Stimulated activated CD4-positive, alpha-beta T cell treated with anti-CD3 and anti-CD28 coated beads, Interleukin-4, amount 100 ng/mL, for 4 hours (primary cell): ENCODE measurements around the gene STAMBP.
"Not testable (repeated sequence)": the region's sequence is repeated elsewhere in the genome, so short reads cannot be mapped to it uniquely, and the experiment has no call there.

Experiments
- DNase-seq, 2 experiments: peaks; one replicate each; pipeline ENCODE4 v3.0.0-alpha.2; 2020

Gene STAMBP

GRCh38 chr2:73828818-73829570 lies at the start of gene STAMBP:
TSS of gene STAMBP (plus strand) at chr2:73828961. CDS start at chr2:73830857, 1,896 bp downstream.
- DNase-seq = peak; percentile 78 to 88

DNA sequence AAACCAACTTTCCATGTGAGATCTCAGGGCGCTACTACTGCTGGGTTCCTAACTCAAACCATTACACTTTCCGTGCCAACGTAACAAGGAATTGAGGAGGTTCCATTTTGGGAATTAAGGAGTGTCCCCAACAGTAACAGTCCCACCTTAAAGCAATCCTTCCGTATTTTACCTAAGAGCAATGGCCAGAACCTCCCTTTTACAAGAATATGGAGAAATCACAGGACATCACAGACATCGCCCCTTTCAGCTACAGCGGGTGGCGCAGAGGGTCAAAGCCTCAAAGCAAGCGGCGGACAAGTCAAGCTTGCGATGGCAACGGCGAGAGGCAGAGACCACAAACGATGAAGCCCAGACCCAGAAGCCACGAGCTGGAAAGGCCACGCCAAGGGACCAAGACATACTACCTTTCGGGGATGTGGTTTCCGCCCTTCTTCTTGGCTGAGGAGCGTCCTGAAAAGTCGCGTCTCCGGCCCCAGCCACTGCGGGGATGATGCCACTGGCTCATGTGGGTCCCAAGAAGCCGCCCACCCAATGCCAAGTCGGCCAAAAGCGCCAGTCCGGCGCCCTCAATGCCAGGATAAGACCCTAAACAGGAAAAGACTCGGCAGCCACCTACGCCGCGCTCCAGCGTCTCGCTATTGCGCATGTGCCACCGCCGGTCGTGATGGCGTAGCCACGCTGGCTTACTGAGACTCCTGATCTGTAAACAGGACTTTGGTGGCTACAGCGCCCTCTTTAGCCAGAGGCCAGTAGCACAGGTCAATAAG lies 49.1 kb upstream of the STAMBP start, which contains the start of gene DUSP11:
DUSP11 (minus strand) TSS at position 637 of the 770 bp plus-strand sequence; CDS start at position 508, 129 bp downstream.
- peak; percentile 94 to 95 for DNase-seq

DNA sequence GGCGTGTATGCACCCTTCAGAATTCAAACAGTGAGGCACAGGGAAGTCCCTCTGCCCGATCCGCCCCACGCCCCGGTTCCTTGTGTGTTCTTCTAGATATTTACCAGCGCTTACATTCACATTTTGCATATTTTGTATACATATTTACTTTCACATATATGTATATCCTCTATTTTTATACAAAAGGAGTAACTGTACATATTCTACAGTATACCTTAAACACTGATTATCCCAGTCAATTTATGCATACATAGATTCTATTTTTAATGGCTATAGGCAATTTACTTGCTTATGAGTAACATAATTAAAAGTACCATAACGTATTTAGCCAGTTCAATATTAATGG lies 48.6 kb upstream of the STAMBP start:
- no peak for DNase-seq

DNA sequence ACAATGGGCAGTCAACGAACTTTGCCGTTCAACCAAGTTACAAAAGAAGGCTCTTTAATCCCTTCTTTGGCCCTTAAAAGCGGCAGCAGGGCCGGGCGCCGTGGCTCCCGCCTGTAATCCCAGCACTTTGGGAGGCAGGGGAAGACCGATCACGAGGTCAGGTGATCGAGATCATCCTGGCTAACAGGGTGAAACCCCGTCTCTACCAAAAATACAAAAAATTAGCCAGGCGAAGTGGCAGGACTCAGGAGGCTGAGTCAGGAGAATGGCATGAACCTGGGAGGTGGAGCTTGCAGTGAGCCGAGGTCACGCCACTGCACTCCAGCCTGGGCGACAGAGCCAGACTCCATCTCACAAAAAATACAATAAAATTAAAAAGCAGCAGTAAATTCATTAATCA lies 45.4 kb upstream of the STAMBP start:
- DNase-seq = not testable (repeated sequence)

GRCh38 chr2:73783883-73784282 lies 44.9 kb upstream of the STAMBP start, which contains the start of gene C2orf78:
TSS of gene C2orf78 (plus strand) at chr2:73784183. CDS start at chr2:73784310, 127 bp downstream.
- not testable (repeated sequence) for DNase-seq

DNA sequence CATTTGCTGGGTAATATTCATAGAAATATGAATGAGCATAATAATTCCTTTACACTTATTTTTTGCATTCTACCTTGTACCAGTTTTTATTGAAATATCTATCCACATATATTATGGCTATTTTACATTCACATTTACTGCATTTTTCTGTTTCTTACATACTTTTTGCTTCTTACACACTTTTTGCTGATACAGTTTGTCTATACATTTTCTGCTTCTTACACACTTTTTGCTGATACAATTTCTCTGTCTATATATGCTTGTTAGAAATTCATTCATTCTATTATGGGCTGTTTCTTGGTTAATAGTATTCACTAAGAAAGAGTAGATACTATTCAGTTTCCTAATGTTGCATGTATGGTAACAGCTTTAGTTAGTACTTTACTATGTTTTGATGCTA lies 16.9 kb upstream of the STAMBP start:
- no peak for DNase-seq

DNA sequence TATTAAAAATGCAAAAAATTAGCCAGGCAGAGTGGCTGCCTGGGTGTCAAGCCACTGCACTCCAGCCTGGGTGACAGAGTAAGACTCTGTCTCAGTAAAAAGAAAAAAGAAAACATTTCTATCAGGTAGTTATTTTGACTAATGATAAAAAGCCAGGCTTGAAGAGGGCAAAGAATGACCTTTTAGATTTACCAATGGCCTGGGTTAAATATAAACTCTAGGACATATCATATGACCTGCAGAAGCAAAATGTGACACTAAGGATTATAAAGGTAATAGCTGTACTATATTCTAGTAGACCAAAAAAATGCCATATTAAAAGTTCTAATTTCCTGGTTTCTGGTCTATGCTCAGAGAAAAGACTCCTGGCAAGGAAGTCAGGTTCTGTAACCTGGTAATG lies 16.1 kb upstream of the STAMBP start:
- no peak for DNase-seq

GRCh38 chr2:73818296-73818695 lies 10.5 kb upstream of the STAMBP start:
- DNase-seq = no peak

- no peak for DNase-seq
These were observed 7.5 kb upstream of the STAMBP start for GRCh38 chr2:73821227-73821626.

DNA sequence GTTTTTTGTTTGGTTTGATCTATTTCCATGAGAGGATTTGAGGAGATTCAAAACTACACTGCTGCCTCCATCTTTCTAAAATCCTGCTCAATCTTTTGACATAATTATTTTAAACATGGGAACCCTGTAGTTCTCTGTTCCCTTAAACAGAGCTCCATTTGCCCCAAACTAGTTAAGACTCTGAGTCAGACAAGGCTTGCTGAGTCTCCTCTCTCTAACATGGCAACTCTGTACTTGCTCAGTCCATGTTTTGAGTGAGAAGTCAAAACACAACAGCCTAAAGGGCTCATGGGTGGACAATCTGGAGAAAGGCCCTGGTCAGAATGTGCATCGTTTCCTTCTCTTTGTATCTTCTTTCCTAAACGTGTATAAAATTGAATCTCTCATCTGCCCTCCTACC lies 7.1 kb upstream of the STAMBP start:
- DNase-seq = no peak

DNA sequence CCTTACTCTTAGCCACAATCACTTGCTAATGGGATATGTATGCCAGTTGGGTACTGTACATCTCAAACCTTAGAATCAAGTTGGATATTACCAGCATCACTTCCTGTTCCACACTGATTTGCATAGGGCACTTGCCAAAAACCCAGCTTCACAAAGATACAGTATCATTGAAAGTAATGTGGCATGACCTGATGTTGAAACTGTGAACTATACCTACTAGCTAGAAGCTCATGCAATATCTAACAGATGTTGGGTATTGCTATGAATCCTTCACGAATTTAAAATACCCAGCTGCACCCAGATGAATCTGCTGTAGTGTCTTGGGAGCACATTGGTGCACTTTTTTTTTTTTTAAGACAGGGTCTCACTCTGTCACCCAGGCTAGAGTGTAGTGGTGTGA lies 6.5 kb upstream of the STAMBP start:
- DNase-seq = no peak

- DNase-seq = no peak
These were observed 5.8 kb upstream of the STAMBP start for GRCh38 chr2:73822991-73823390.

- DNase-seq = no peak
These were observed 5.3 kb upstream of the STAMBP start for GRCh38 chr2:73823416-73823815.

GRCh38 chr2:73823916-73824523 lies 4.7 kb upstream of the STAMBP start:
- no peak for DNase-seq

GRCh38 chr2:73825408-73825807 lies 3.4 kb upstream of the STAMBP start:
- no peak for DNase-seq

DNA sequence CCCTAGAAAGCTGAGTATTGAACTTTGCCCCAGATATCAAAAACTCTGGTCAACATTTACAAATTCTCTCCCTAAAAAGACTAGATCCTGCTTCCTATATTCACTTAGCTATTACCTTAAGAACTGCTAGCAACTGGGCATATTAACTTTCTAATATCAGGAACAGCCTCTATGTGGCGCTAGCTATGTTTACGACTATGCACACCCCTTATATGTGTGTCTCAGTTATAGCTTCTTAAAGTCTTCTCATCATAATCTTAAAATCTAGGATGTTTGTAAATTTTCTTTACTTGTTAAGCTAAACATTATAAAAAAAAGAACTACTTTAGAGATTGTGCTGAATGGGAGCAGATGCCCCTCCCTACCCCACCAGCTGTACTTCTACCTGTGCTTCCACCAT lies 1.7 kb upstream of the STAMBP start:
- no peak for DNase-seq

DNA sequence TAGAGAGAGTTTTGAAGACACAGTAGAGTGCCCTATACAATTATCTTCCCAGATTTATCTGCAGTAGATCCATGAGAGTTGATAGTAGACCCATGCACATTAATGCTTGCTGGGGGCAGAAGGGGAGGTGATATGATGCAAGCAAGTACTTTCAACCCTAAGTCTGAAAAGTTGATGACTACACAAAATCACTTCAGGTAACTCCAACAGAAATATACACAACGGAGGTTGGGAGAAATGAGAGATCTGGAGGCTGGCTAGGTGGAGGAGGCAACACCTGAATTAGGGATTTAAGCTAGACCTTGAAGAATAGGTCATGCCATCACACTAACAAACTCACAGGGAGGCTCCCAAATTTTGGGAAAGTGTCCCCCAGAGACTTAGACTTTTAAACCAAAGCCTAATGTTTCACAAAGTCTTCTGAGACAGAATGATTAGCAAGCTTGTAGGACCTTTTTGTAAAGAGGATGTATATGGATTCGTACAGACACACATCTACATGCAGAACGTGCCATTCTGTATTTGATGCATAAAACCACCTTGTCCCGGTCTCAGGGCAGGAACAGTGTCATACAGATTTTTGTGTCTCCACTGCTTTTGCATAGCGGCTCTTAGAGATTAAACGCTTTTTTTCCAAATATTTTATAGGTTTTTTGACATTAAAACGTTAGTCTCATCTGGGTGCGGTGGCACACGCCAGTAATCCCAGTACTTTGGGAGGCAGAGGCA lies 937 bp upstream of the STAMBP start:
- DNase-seq = no peak

GRCh38 chr2:73828389-73828817 lies 358 bp upstream of the STAMBP start:
- no peak for DNase-seq

GRCh38 chr2:73830871-73831401 lies 2.2 kb downstream of the STAMBP start:
- peak in 1 of 2 experiments; percentile 57 for DNase-seq

GRCh38 chr2:73832930-73833329 lies 4.2 kb downstream of the STAMBP start:
- no peak for DNase-seq

DNA sequence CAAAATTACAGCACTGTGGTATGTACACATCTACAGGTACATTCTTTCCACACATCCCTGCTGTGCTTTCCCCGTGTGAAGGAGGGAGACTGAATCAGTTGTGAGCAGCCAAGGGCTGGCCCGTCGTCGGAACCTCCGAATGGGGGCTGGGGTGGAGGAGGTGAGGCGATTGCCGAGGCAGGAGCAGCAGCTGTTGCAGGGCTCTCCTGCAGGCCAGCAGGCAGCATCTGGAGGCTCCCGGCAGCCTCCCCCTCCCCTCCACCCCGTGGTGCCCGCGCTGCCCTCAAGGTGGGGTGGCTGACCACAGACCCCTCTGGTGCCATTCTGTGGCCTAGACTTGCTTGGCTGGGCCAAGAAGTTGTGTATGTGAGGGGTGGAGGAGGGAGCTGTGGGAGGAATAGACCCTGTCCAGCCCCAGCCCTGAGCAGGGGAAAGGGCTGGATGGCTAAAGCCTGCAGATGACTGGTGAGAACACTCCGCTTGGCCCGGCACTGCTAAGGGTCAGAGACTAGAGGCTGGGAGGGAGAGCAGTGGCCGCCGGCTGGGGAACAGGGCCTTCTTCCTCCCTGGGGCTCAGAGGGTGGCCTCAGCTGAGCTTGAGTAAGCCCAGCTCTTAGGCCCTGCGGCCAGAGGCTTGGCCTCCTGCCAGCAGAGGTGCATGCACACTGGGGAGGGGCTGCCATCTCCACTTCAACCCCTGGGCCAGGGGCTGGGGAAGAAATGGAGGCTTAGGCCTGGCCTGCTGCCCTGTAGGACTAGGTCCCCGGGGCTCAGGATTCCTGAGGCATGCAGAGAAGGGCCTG lies 7.6 kb downstream of the STAMBP start:
- DNase-seq = no peak
